K562 (cell line): Measurements from ENCODE around the gene FBXO46. TPM values are rescaled to one million over a fixed set of nuclear protein-coding genes. Genes with fewer than 3 reads are reported as not detected.
A peak's percentile ranks its signal among the peaks of the same experiment; 100 is the strongest.

ENCODE experiments used
- ASH1L ChIP-seq: fragments of 450-650 bp; IDR thresholded peaks from 2 replicates; pipeline ENCODE4 v1.6.1; 2018; ENCODE audit warnings: borderline replicate concordance, mild to moderate bottlenecking, low read depth; ENCODE audit not compliant: partially characterized antibody
- BMI1 ChIP-seq: fragments of 150-350 bp; IDR thresholded peaks from 2 replicates; pipeline ENCODE4 v1.6.1; 2014; ENCODE audit warnings: low read length
- E2F3 ChIP-seq: fragments of 250-450 bp; sonication (Bioruptor Pico); IDR thresholded peaks from 2 replicates; pipeline ENCODE4 v1.4.0; 2020; ENCODE audit warnings: mild to moderate bottlenecking
- ELF2 ChIP-seq: fragments of 250-450 bp; sonication (Bioruptor Pico); IDR thresholded peaks from 2 replicates; pipeline ENCODE4 v1.5.0; 2021; ENCODE audit warnings: mild to moderate bottlenecking
- KLF16 ChIP-seq: IDR thresholded peaks from 2 replicates; pipeline ENCODE4 v1.6.1; 2016; ENCODE audit warnings: antibody characterized with exemption
- MAFK ChIP-seq: IDR thresholded peaks from 2 replicates; pipeline ENCODE4 v1.6.1; 2011; ENCODE audit warnings: low read length, improper control_type of control experiment
- MECOM ChIP-seq: fragments of 250-450 bp; sonication (Bioruptor Pico); IDR thresholded peaks from 2 replicates; pipeline ENCODE4 v1.8.0; 2022; ENCODE audit warnings: inconsistent platforms
- SNRNP70 ChIP-seq: fragments of 200-400 bp; formaldehyde crosslinking; optimal IDR thresholded peaks from 2 replicates; pipeline ENCODE3; 2017; ENCODE audit warnings: low read depth, low read length
- SP1 ChIP-seq: sonication (generic); formaldehyde crosslinking; IDR thresholded peaks from 2 replicates; pipeline ENCODE4 v1.8.1; 2022; ENCODE audit warnings: mild to moderate bottlenecking, missing genetic modification reagents
- TAF15 ChIP-seq: fragments of 200-400 bp; formaldehyde crosslinking; IDR thresholded peaks from 2 replicates; pipeline ENCODE4 v1.6.1; 2017; ENCODE audit warnings: mild to moderate bottlenecking, low read depth, low read length, moderate library complexity
- TAL1 ChIP-seq: fragments of 450-650 bp; IDR thresholded peaks from 2 replicates; pipeline ENCODE4 v1.6.1; 2016; ENCODE audit warnings: mild to moderate bottlenecking
- ZNF274 ChIP-seq: IDR thresholded peaks from 2 replicates; pipeline ENCODE4 v1.6.1; 2011; ENCODE audit warnings: low read depth, mild to moderate bottlenecking, low read length, moderate library complexity, borderline replicate concordance
- ZNF3 ChIP-seq: fragments of 250-450 bp; sonication (Bioruptor Pico); IDR thresholded peaks from 2 replicates; pipeline ENCODE4 v1.5.0; 2021; ENCODE audit warnings: mild to moderate bottlenecking, moderate library complexity
- polyA plus RNA-seq, 8 experiments: library from polyadenylated mRNA; depleted of rRNA in 4 of 8; stranded (reverse) in 5 of 8; unstranded in 3 of 8; fragments of >200 nt; fragmentation: Nextera tagmentation in 2 of 8; fragmentation: Illumina TruSeq in 1 of 8; extraction: Ambion mirVana in 2 of 8; extraction: Trizol in 1 of 8; gene quantifications; 2 replicates each; pipeline versions ENCODE4 v1.2.1 to v1.2.3, GENCODE V29; 2011 to 2014; ENCODE audit warnings: inconsistent platforms in 1 of 8, missing spikeins in 1 of 8
- total RNA-seq, 7 experiments: library from RNA; depleted of rRNA in 6 of 7; stranded (reverse); fragments of >200 nt in 6 of 7; fragmentation: Illumina TruSeq in 2 of 7; extraction: Trizol in 2 of 7; gene quantifications; 2 replicates each; pipeline versions ENCODE4 v1.2.1 to v1.2.3, GENCODE V29; 2011 to 2021; ENCODE audit warnings: low replicate concordance in 1 of 7
- TF ChIP-seq, protein P1 (sequence below): fragments of 250-450 bp; sonication (Bioruptor Pico); IDR thresholded peaks from 2 replicates; pipeline ENCODE4 v1.6.1; 2021; ENCODE audit warnings: mild to moderate bottlenecking
- TF ChIP-seq, protein P2 (sequence below): fragments of 250-450 bp; sonication (Bioruptor Pico); IDR thresholded peaks from 2 replicates; pipeline ENCODE4 v1.4.0; 2020
- TF ChIP-seq, protein P3 (sequence below), 2 experiments: fragments of 450-650 bp in 1 of 2; IDR thresholded peaks; 2 replicates each; pipeline ENCODE4 v1.6.1; 2011 to 2017; ENCODE audit warnings: low read depth in 2 of 2, antibody characterized with exemption in 1 of 2, borderline replicate concordance in 1 of 2, low read length in 1 of 2, mild to moderate bottlenecking in 1 of 2, mixed read lengths in 1 of 2; ENCODE audit not compliant: control insufficient read depth in 1 of 2
- TF ChIP-seq, protein P4 (sequence below): fragments of 450-650 bp; formaldehyde crosslinking; IDR thresholded peaks from 2 replicates; pipeline ENCODE4 v1.4.0; 2020; ENCODE audit warnings: mild to moderate bottlenecking, mixed read lengths
- TF ChIP-seq, protein P5 (sequence below), 3 experiments: fragments of 200-800 bp in 1 of 3; sonication (Bioruptor generic) in 1 of 3; sonication (generic) in 1 of 3; formaldehyde crosslinking in 1 of 3; IDR thresholded peaks; 2 replicates each; pipeline versions ENCODE4 v1.6.1 to v1.8.0; 2016 to 2022; ENCODE audit warnings: mild to moderate bottlenecking in 2 of 3, missing compliant biosample characterization in 2 of 3, missing genetic modification characterization in 2 of 3, missing genetic modification reagents in 1 of 3
- TF ChIP-seq, protein P6 (sequence below): sonication (generic); formaldehyde crosslinking; IDR thresholded peaks from 2 replicates; pipeline ENCODE4 v1.9.0; 2022; ENCODE audit warnings: mild to moderate bottlenecking, missing genetic modification reagents

Gene FBXO46
- total and polyA plus RNA-seq, 9 of the 15 experiments (the other 6 are each of a cell fraction or from before 2014, with no cell fraction given): 1.5 to 36.1 (median 7.3) TPM

DNA sequence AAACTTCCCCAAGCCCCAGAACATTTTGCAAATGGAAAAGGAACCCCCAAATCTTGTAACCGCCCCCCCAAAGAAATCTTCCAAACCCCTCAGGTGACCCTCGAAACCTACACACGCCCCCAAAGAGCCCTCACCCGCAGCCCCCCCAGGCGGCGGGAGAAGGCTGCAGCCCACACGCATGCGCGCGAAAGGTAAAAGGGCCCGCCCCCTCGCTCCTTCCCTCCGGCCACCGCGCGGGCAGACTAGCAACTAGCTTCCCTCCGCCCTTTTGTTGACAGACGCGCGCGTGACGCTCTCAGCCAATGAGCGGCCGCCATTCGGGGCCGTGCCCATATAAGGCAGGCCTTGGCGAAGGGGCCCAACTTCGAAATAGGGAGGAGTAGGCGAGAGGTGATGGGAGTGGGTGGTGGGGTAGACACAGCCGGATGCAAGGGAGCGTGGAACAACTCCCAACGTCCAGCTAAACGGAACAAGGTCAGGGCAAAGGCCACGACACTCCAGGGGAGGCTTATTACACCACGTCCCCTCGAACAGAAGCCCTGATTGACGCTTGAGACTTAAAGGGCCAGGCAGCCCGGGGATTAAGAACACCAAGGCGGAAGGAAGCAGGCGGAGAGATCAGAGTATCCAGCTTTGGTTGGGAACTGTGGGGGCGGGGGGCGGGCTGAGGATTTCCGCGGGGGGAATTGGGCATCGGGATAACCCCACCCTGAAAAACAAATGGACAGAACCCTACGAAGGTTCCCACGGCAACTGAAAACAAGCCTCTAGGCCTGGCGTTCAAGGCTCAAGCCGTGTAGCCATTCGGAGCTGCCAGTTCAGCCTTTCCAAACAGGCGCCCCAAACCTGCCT, 13.3 kb downstream of the FBXO46 start (continued):
- TF ChIP-seq, protein P1, sequence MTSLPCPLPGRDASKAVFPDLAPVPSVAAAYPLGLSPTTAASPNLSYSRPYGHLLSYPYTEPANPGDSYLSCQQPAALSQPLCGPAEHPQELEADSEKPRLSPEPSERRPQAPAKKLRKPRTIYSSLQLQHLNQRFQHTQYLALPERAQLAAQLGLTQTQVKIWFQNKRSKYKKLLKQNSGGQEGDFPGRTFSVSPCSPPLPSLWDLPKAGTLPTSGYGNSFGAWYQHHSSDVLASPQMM (CRISPR knock-in tag): no peak
- TF ChIP-seq, protein P2, sequence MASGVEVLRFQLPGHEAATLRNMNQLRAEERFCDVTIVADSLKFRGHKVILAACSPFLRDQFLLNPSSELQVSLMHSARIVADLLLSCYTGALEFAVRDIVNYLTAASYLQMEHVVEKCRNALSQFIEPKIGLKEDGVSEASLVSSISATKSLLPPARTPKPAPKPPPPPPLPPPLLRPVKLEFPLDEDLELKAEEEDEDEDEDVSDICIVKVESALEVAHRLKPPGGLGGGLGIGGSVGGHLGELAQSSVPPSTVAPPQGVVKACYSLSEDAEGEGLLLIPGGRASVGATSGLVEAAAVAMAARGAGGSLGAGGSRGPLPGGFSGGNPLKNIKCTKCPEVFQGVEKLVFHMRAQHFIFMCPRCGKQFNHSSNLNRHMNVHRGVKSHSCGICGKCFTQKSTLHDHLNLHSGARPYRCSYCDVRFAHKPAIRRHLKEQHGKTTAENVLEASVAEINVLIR (CRISPR knock-in tag): peak; percentile 53; the same call in 1 of the 2 replicates
- TF ChIP-seq KLF16 (no peak), MECOM (CRISPR knock-in tag) (no peak), TAL1 (0 out of 2 replicates have a peak, but pooled peaks have one; percentile 18), MAFK (peak; percentile 76), SNRNP70 (no peak), ZNF3 (CRISPR knock-in tag) (no peak), ZNF274 (no peak), TAF15 (no peak), ASH1L (no peak), ELF2 (CRISPR knock-in tag) (no peak), BMI1 (no peak), E2F3 (CRISPR knock-in tag) (peak; percentile 79), SP1 (CRISPR knock-in tag) (peak; percentile 96)
- TF ChIP-seq, protein P3, sequence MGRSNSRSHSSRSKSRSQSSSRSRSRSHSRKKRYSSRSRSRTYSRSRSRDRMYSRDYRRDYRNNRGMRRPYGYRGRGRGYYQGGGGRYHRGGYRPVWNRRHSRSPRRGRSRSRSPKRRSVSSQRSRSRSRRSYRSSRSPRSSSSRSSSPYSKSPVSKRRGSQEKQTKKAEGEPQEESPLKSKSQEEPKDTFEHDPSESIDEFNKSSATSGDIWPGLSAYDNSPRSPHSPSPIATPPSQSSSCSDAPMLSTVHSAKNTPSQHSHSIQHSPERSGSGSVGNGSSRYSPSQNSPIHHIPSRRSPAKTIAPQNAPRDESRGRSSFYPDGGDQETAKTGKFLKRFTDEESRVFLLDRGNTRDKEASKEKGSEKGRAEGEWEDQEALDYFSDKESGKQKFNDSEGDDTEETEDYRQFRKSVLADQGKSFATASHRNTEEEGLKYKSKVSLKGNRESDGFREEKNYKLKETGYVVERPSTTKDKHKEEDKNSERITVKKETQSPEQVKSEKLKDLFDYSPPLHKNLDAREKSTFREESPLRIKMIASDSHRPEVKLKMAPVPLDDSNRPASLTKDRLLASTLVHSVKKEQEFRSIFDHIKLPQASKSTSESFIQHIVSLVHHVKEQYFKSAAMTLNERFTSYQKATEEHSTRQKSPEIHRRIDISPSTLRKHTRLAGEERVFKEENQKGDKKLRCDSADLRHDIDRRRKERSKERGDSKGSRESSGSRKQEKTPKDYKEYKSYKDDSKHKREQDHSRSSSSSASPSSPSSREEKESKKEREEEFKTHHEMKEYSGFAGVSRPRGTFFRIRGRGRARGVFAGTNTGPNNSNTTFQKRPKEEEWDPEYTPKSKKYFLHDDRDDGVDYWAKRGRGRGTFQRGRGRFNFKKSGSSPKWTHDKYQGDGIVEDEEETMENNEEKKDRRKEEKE (IDR thresholded peaks at IDR 0.05; ENCODE audit: borderline replicate concordance in 1 of 2, control insufficient read depth in 1 of 2, low read depth in 2 of 2, low read length in 1 of 2): no peak
- TF ChIP-seq, protein P4, sequence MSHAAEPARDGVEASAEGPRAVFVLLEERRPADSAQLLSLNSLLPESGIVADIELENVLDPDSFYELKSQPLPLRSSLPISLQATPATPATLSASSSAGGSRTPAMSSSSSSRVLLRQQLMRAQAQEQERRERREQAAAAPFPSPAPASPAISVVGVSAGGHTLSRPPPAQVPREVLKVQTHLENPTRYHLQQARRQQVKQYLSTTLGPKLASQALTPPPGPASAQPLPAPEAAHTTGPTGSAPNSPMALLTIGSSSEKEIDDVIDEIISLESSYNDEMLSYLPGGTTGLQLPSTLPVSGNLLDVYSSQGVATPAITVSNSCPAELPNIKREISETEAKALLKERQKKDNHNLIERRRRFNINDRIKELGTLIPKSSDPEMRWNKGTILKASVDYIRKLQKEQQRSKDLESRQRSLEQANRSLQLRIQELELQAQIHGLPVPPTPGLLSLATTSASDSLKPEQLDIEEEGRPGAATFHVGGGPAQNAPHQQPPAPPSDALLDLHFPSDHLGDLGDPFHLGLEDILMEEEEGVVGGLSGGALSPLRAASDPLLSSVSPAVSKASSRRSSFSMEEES (CRISPR knock-in tag): no peak
- TF ChIP-seq, protein P5, sequence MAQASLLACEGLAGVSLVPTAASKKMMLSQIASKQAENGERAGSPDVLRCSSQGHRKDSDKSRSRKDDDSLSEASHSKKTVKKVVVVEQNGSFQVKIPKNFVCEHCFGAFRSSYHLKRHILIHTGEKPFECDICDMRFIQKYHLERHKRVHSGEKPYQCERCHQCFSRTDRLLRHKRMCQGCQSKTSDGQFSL (CRISPR knock-in tag; IDR thresholded peaks at IDR 0.05): peak; percentile 63
- TF ChIP-seq, protein P5 (tag; IDR thresholded peaks at IDR 0.05): peak in 1 of 2 experiments; percentile 68; a peak in 1 of 4 replicates
- TF ChIP-seq, protein P6, sequence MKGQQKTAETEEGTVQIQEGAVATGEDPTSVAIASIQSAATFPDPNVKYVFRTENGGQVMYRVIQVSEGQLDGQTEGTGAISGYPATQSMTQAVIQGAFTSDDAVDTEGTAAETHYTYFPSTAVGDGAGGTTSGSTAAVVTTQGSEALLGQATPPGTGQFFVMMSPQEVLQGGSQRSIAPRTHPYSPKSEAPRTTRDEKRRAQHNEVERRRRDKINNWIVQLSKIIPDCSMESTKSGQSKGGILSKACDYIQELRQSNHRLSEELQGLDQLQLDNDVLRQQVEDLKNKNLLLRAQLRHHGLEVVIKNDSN (CRISPR knock-in tag): peak; percentile 99
